Aorta (tissue), 5 donors: Measurements from ENCODE around the gene TMEM125. TPM values are rescaled to one million over a fixed set of nuclear protein-coding genes. Genes with fewer than 3 reads are reported as not detected.

ENCODE experiments used
- ATAC-seq: fragments of 200-7000 bp; cut with Tn5 transposase; one replicate; pipeline ENCODE4 v1.9.1; 2022; ENCODE audit warnings: moderate library complexity; ENCODE audit not compliant: low FRiP score
- DNase-seq, 2 donors: peaks; one replicate each; pipeline ENCODE4 v3.0.0-alpha.2; 2020
- H3K27ac ChIP-seq, 2 donors: one replicate each; pipeline ENCODE4 v1.5.1; 2013; ENCODE audit warnings: low read length in 2 of 2, mild to moderate bottlenecking in 2 of 2, moderate library complexity in 2 of 2, control low read depth in 1 of 2, inconsistent platforms in 1 of 2, low read depth in 1 of 2
- H3K27me3 ChIP-seq, 2 donors: one replicate each; pipeline ENCODE4 v1.6.1; 2013; ENCODE audit warnings: control low read depth in 1 of 2, low read length in 1 of 2, mild to moderate bottlenecking in 1 of 2, moderate library complexity in 1 of 2; ENCODE audit not compliant: insufficient read depth in 2 of 2, control insufficient read depth in 1 of 2
- H3K36me3 ChIP-seq, 2 donors: one replicate each; pipeline ENCODE4 v1.6.1; 2013; ENCODE audit warnings: control low read depth in 1 of 2, low read length in 1 of 2, mild to moderate bottlenecking in 1 of 2; ENCODE audit not compliant: insufficient read depth in 2 of 2, control insufficient read depth in 1 of 2
- H3K4me1 ChIP-seq, 2 donors: one replicate each; pipeline ENCODE4 v1.6.1; 2013; ENCODE audit warnings: low read length in 2 of 2, control low read depth in 1 of 2, mild to moderate bottlenecking in 1 of 2, moderate library complexity in 1 of 2; ENCODE audit not compliant: insufficient read depth in 2 of 2, control insufficient read depth in 1 of 2
- H3K4me3 ChIP-seq, 2 donors: one replicate each; pipeline ENCODE4 v1.5.1; 2013; ENCODE audit warnings: low read length in 2 of 2, control low read depth in 1 of 2, mild to moderate bottlenecking in 1 of 2
- H3K9me3 ChIP-seq: one replicate; pipeline ENCODE4 v1.6.1; 2013; ENCODE audit warnings: mild to moderate bottlenecking, low read length; ENCODE audit not compliant: control insufficient read depth
- WGBS, 2 donors: extraction: QIAGEN DNeasy Blood & Tissue Kit; methylation state at CpG; one replicate each; pipeline ENCODE4 v1.1.7; 2013; 5-methylcytosine and 5-hydroxymethylcytosine counted together
- intact Hi-C, 2 donors: fragments of 100-400 bp; cut with DNase I; formaldehyde crosslinking; loops; one replicate each; pipeline versions ENCODE4 v1.14.2 to v1.15.0; 2022
- polyA plus RNA-seq, 2 donors: library from polyadenylated mRNA; stranded (reverse); fragments of 200-250 nt; gene quantifications; one replicate each; pipeline ENCODE4 v1.2.3, GENCODE V29; 2013
- total RNA-seq, 2 donors: library from RNA; stranded (reverse); fragmentation: NEBNext Ultra II Directional; extraction: Animal tissue kit (Norgen Biotek cat#: 25700); gene quantifications; one replicate each; pipeline ENCODE4 v1.2.1, GENCODE V29; 2021
- donor health status: healthy with polysubstance abuse.
- donor health status: Bipolar disorder and iron deficiency.
- donor health status: DM: no; HTN: no; CAD: no.
- donor health status: DM: no; HTN: no; CAD: no.
- donor health status: DM: yes; HTN: yes; CAD: no.

The TMEM125 gene
- total and polyA plus RNA-seq, 4 donors, result 6.1 TPM; not detected in 3

GRCh38 chr1:43241413-43241836 lies 28.4 kb upstream of the TMEM125 start:
- H3K27me3 ChIP-seq, result no peaks in the 10 kb centered on the region
- no peaks in the 10 kb centered on the region for H3K4me1 ChIP-seq
- ATAC-seq (no peak), DNase-seq (no peak)
- no peak overlapping the region for H3K27ac ChIP-seq
- 45 to 46% methylated on average over 6 of the region's 6 CpGs for WGBS, 2 donors
- H3K4me3 ChIP-seq, result no peak overlapping the region
- H3K9me3 ChIP-seq, result no peaks in the 10 kb centered on the region
- no peaks in the 10 kb centered on the region for H3K36me3 ChIP-seq
- intact Hi-C loops, result no loop called here

- Histone ChIP-seq H3K4me1 (no peaks in the 10 kb centered on the region), H3K4me3 (no peak overlapping the region), H3K27me3 (no peaks in the 10 kb centered on the region), H3K27ac (no peak overlapping the region), H3K36me3 (no peaks in the 10 kb centered on the region), H3K9me3 (no peaks in the 10 kb centered on the region)
- no peak for ATAC-seq
- DNase-seq, result no peak
- intact Hi-C loops, result no loop called here
- WGBS, 2 donors, result 82 to 87% methylated on average over 6 of the region's 6 CpGs
Measured at GRCh38 chr1:43243299-43243698, 26.5 kb upstream of the TMEM125 start.

GRCh38 chr1:43246466-43247213 lies 23.1 kb upstream of the TMEM125 start:
- H3K27ac ChIP-seq, result no peak overlapping the region
- no peaks in the 10 kb centered on the region for H3K36me3 ChIP-seq
- intact Hi-C loops, result no loop called here
- ATAC-seq (no peak), DNase-seq (no peak)
- 92 to 93% methylated on average over 4 of the region's 4 CpGs for WGBS, 2 donors
- H3K9me3 ChIP-seq, result no peaks in the 10 kb centered on the region
- H3K4me1 ChIP-seq, result no peaks in the 10 kb centered on the region
- H3K4me3 ChIP-seq, result no peak overlapping the region
- H3K27me3 ChIP-seq, result no peaks in the 10 kb centered on the region

- no peaks in the 10 kb centered on the region for H3K4me1 ChIP-seq
- H3K36me3 ChIP-seq, result no peaks in the 10 kb centered on the region
- DNase-seq, result no peak
- H3K27me3 ChIP-seq, result no peaks in the 10 kb centered on the region
- intact Hi-C loops, result no loop called here
- H3K9me3 ChIP-seq, result no peaks in the 10 kb centered on the region
- ATAC-seq, result no peak
- H3K4me3 ChIP-seq, result no peak overlapping the region
- H3K27ac ChIP-seq, result no peak overlapping the region
- WGBS, 2 donors, result 68 to 82% methylated on average over 6 of the region's 6 CpGs
Measured at GRCh38 chr1:43247256-43247921, 22.4 kb upstream of the TMEM125 start.

GRCh38 chr1:43250351-43250761 lies 19.4 kb upstream of the TMEM125 start:
- H3K4me3 ChIP-seq, result no peak overlapping the region
- H3K9me3 ChIP-seq, result no peaks in the 10 kb centered on the region
- DNase-seq, result no peak
- no peaks in the 10 kb centered on the region for H3K36me3 ChIP-seq
- H3K27me3 ChIP-seq, result no peaks in the 10 kb centered on the region
- intact Hi-C loops, result no loop called here
- no peak overlapping the region for H3K27ac ChIP-seq
- H3K4me1 ChIP-seq, result no peaks in the 10 kb centered on the region
- 87 to 90% methylated on average over 3 of the region's 3 CpGs for WGBS, 2 donors
- ATAC-seq, result peak; percentile 59

GRCh38 chr1:43251024-43251423 lies 18.8 kb upstream of the TMEM125 start:
- Histone ChIP-seq H3K36me3 (no peaks in the 10 kb centered on the region), H3K27me3 (no peaks in the 10 kb centered on the region), H3K4me3 (no peak overlapping the region), H3K9me3 (no peaks in the 10 kb centered on the region), H3K4me1 (no peaks in the 10 kb centered on the region), H3K27ac (no peak overlapping the region)
- WGBS, 2 donors, result 79 to 83% methylated on average over 5 of the region's 5 CpGs
- ATAC-seq (no peak), DNase-seq (no peak)
- intact Hi-C loops, result no loop called here

- H3K9me3 ChIP-seq, result no peaks in the 10 kb centered on the region
- 82 to 90% methylated on average over 1 of the region's 1 CpG for WGBS, 2 donors
- DNase-seq (no peak), ATAC-seq (no peak)
- intact Hi-C loops, result no loop called here
- no peaks in the 10 kb centered on the region for H3K27me3 ChIP-seq
- no peak overlapping the region for H3K27ac ChIP-seq
- H3K36me3 ChIP-seq, result no peaks in the 10 kb centered on the region
- no peak overlapping the region for H3K4me3 ChIP-seq
- H3K4me1 ChIP-seq, result no peaks in the 10 kb centered on the region
Measured at GRCh38 chr1:43252225-43252624, 17.6 kb upstream of the TMEM125 start.

GRCh38 chr1:43253173-43253572 lies 16.6 kb upstream of the TMEM125 start:
- Histone ChIP-seq H3K9me3 (no peaks in the 10 kb centered on the region), H3K4me3 (no peak overlapping the region), H3K36me3 (no peaks in the 10 kb centered on the region), H3K4me1 (no peaks in the 10 kb centered on the region), H3K27me3 (no peaks in the 10 kb centered on the region), H3K27ac (no peak overlapping the region)
- intact Hi-C loops, result no loop called here
- DNase-seq (no peak), ATAC-seq (no peak)
- 88 to 90% methylated on average over 4 of the region's 4 CpGs for whole genome bisulfite sequencing, 2 donors

GRCh38 chr1:43253876-43254275 lies 15.9 kb upstream of the TMEM125 start:
- WGBS, 2 donors, result 84 to 90% methylated on average over 8 of the region's 8 CpGs
- H3K27me3 ChIP-seq, result no peaks in the 10 kb centered on the region
- no peak overlapping the region for H3K27ac ChIP-seq
- DNase-seq, result no peak
- no peaks in the 10 kb centered on the region for H3K9me3 ChIP-seq
- intact Hi-C loops, result no loop called here
- H3K4me1 ChIP-seq, result no peaks in the 10 kb centered on the region
- no peak for ATAC-seq
- H3K36me3 ChIP-seq, result no peaks in the 10 kb centered on the region
- H3K4me3 ChIP-seq, result no peak overlapping the region
